ENCODE data around the gene RBM28. TPM values are rescaled to one million over a fixed set of nuclear protein-coding genes. Genes with fewer than 3 reads are reported as not detected.
"Not testable (repeated sequence)": the region's sequence is repeated elsewhere in the genome, so short reads cannot be mapped to it uniquely, and the experiment has no call there.

Gene RBM28
- total and polyA plus RNA-seq, 10 donors = 11.0 to 45.8 (median 29.5) TPM

GRCh38 chr7:128299109-128299607 lies 44.5 kb downstream of the RBM28 start:
- intact Hi-C loops (cut with DNase I; ENCODE audit: low total_unique reads) = no loop called here

GRCh38 chr7:128298004-128298403 lies 45.7 kb downstream of the RBM28 start:
- H3K9me3 ChIP-seq; DNase-seq; intact Hi-C loops (cut with DNase I; ENCODE audit: low total_unique reads); H3K4me1 ChIP-seq; H3K27me3 ChIP-seq (replicated peaks in 1 of 7); H3K4me3 ChIP-seq; H3K27ac ChIP-seq: not testable (repeated sequence)
- peaks cover 0 to 23% (median 2%) of the 10 kb centered on the region in 6 donors for H3K36me3 ChIP-seq
- 63 to 90% (median 80%) methylated on average over 5 to 7 of the region's 7 CpGs for WGBS, 5 donors

More at GRCh38 chr7:128299109-128299607, 44.5 kb downstream of the RBM28 start:
- Histone ChIP-seq H3K4me3 (no peak overlapping the region), H3K27me3 (replicated peaks in 1 of 7) (no peaks in the 10 kb centered on the region), H3K27ac (no peak overlapping the region), H3K9me3 (no peaks in the 10 kb centered on the region), H3K4me1 (no peaks in the 10 kb centered on the region), H3K36me3 (peaks cover 0 to 34% (median 10%) of the 10 kb centered on the region in 6 donors)
- TF ChIP-seq CTCF (IDR thresholded peaks at IDR 0.05 in 8 of 11, conservative IDR thresholded peaks at IDR 0.05 in 3 of 11) (no peak), POLR2AphosphoS5 (IDR thresholded peaks at IDR 0.05) (no peak), POLR2A (IDR thresholded peaks at IDR 0.05) (no peak)
- WGBS, 5 donors = 73 to 84% (median 78%) methylated on average over 7 of the region's 7 CpGs
- DNase-seq = no peak

- intact Hi-C loops (cut with DNase I; ENCODE audit: low total_unique reads) = no loop called here
- Histone ChIP-seq H3K4me1 (no peaks in the 10 kb centered on the region), H3K36me3 (peaks cover 0 to 19% (median 0%) of the 10 kb centered on the region in 6 donors), H3K9me3 (peaks cover 0 to 9% (median 0%) of the 10 kb centered on the region in 8 donors), H3K27ac (no peak overlapping the region), H3K4me3 (no peak overlapping the region), H3K27me3 (replicated peaks in 1 of 7) (no peaks in the 10 kb centered on the region)
- 97 to 100% (median 97%) methylated on average over 4 of the region's 4 CpGs for WGBS, 5 donors
- TF ChIP-seq CTCF (IDR thresholded peaks at IDR 0.05 in 8 of 11, conservative IDR thresholded peaks at IDR 0.05 in 3 of 11) (no peak), POLR2AphosphoS5 (IDR thresholded peaks at IDR 0.05) (no peak), POLR2A (IDR thresholded peaks at IDR 0.05) (no peak)
- no peak for DNase-seq
Measured at GRCh38 chr7:128287556-128287955, 56.2 kb downstream of the RBM28 start.

- Histone ChIP-seq H3K36me3 (peaks cover 0 to 15% (median 0%) of the 10 kb centered on the region in 6 donors), H3K27ac (no peak overlapping the region), H3K4me3 (no peak overlapping the region), H3K4me1 (no peaks in the 10 kb centered on the region), H3K27me3 (replicated peaks in 1 of 7) (no peaks in the 10 kb centered on the region), H3K9me3 (peaks cover 0 to 30% (median 26%) of the 10 kb centered on the region in 8 donors)
- intact Hi-C loops (cut with DNase I; ENCODE audit: low total_unique reads) = no loop called here
- DNase-seq = no peak
- WGBS, 5 donors = 87 to 95% (median 91%) methylated on average over 7 of the region's 7 CpGs
- no peak for TF ChIP-seq POLR2AphosphoS5 (IDR thresholded peaks at IDR 0.05)
- TF ChIP-seq POLR2A (IDR thresholded peaks at IDR 0.05) = no peak
- TF ChIP-seq CTCF (IDR thresholded peaks at IDR 0.05 in 8 of 11, conservative IDR thresholded peaks at IDR 0.05 in 3 of 11) = no peak
Measured at GRCh38 chr7:128284102-128284501, 59.6 kb downstream of the RBM28 start.
